GM12801 (cell line): Measurements from ENCODE around the gene RBM39.

Experiments
- CTCF ChIP-seq: IDR thresholded peaks from one replicate; pipeline ENCODE4 v1.5.1; 2011; ENCODE audit warnings: control low read depth; ENCODE audit not compliant: insufficient read length; ENCODE audit errors: extremely low read depth

Gene RBM39

DNA sequence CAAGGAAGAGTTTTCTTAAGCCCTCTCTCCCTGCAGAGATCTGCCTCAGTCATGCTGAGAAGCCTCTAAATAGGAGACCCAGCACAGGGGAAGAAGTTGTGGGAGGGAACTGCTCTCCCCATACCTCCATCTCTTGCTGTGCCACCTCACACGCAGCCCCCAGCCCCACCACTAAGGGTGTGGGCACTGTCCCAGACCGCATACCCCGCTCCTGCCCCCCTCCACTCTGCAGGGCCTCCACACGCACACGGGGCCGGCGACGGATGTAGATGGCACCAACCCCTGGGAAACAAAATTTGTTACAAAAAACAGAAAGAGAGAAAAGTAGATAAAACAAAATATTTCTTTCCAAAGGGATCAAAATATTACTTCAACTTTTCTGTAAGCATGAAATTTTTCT, 67.1 kb downstream of the RBM39 start:
- no peak for TF ChIP-seq CTCF

GRCh38 chr20:35673884-35674283, 68.2 kb downstream of the RBM39 start:
- no peak for TF ChIP-seq CTCF

GRCh38 chr20:35669681-35670080, 72.4 kb downstream of the RBM39 start:
- no peak for TF ChIP-seq CTCF

DNA sequence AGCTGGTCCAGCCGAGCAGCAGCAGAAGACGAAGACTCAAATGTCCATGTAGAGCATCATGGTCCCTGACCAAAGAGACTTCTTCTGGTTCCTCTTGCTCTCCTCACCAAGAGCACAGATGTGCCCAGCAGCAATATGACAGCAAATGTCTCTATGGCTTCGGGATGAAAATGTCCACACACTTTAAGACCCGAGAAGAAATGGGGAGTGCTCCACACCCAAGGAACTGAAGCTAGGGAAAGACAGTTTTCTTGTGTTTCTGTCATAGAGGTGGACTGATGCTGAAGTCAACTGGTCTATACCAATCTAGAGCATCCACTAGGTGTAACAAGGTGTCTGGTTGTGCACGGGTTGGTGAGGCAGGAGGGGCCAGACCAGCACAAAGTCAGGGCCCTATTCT, 72.8 kb downstream of the RBM39 start:
- no peak for TF ChIP-seq CTCF

DNA sequence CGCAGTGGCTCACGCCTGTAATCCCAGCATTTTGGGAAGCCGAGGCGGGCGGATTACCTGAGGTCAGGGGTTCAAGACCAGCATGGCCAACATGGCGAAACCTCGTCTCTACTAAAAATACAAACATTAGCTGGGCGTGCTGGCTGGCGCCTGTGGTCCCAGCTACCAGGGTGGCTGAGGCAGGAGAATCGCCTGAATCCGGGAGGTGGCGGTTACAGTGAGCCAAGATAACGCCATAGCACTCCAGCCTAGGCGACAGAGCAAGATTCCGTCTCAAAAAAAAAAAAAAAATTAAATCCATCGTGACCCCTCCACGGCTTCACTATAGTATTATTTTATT, 76.1 kb downstream of the RBM39 start:
- TF ChIP-seq CTCF, result no peak

GRCh38 chr20:35664466-35665206, 77.4 kb downstream of the RBM39 start, which contains the start of the genes CPNE1 and RBM12:
Gene CPNE1, minus strand, starts transcription at chr20:35664900. Its CDS starts 31,977 bp downstream, at chr20:35632923.
Gene RBM12, minus strand, starts transcription at chr20:35664900. Its CDS starts 9,578 bp downstream, at chr20:35655322.
- TF ChIP-seq CTCF, result no peak

GRCh38 chr20:35663516-35664465, 78.3 kb downstream of the RBM39 start:
- no peak for TF ChIP-seq CTCF
